Superior temporal gyrus (tissue), 1 donor: Measurements from ENCODE around the gene ZG16B.
A peak's percentile ranks its signal among the peaks of the same experiment; 100 is the strongest.

Source experiments
- DNase-seq: peaks from one replicate; pipeline ENCODE4 v3.0.0-alpha.2; 2016; ENCODE audit errors: extremely low spot score

ZG16B gene

DNA sequence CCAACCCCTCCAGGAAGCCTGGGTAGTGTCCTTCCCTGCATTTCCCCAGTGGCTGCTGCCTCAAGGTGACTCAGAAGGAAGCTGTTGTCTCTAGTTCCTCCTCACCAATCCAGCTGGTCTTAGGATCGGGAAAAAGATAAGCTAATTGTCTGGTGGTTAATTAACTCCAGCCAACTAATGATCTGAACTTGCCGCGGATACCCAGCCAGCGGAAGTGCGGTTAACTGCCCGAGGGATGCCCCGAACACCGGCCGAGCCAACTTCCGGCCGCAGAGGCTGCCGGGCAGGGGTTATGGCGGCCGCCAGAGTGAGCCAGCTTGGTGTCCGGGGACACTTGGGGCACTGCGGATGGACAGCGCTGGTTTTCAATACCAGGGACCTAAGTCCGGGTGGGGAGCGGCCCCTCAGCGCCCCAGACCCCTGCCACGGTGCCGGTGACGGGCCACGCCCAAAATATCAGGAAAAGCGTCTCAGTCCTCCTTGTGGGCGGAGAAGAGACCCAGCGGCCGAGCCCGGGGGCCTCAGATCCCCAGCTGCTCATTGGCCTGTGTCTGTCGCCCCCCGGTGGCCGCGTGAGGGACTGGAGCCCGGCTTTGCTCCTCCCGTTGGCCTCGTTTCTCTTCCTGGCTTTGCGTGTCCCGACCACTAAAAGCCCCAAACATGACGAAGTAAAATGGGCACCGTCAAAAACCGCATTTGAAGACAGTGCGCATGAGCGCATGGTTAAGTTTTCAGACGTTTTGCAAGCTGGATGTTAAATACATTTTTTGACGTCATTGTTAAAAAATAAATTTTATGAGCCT is 38.1 kb downstream of the ZG16B start:
- DNase-seq, result peak; percentile 90

- DNase-seq, result no peak
These were observed 41.8 kb downstream of the ZG16B start for GRCh38 chr16:2871926-2872325.

DNA sequence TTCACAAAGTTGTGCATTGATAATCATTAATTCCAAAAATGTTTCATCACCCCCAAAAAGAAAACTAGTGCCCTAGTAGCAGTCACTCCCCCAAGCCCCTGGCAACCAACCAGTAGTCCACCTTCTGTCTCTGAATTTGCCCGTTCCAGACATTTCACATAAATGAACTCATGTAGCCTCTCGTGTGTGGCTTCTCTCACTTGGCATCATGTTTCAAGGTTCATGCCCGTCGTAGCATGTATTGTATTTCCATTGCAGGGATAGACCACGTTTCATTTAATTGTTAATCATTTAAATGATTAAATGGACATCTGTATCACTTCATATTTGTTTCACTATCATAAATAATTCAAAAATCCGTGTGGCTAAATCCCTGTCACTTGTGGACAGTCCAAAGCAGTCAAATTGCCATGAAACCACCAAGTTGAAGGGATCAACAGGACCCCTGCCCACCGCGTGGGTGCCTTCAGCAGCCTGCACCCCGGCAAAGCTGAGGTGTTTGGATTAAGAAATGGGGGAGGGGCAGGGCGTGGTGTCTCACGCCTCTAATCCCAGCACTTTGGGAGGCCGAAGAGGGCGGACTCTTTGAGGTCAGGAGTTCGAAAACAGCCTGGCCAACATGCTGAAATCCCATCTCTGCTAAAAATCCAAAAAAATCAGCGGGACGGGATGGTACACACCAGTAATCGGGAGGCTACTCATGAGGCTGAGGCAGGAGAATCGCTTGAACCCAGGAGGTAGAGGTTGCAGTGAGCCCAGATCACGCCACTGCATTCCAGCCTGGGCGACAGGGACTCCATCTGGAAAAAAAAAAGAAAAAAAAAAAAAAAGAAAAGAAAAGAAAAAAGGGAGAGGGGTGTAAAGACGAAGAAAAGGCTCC is 44.2 kb downstream of the ZG16B start:
- no peak for DNase-seq

DNA sequence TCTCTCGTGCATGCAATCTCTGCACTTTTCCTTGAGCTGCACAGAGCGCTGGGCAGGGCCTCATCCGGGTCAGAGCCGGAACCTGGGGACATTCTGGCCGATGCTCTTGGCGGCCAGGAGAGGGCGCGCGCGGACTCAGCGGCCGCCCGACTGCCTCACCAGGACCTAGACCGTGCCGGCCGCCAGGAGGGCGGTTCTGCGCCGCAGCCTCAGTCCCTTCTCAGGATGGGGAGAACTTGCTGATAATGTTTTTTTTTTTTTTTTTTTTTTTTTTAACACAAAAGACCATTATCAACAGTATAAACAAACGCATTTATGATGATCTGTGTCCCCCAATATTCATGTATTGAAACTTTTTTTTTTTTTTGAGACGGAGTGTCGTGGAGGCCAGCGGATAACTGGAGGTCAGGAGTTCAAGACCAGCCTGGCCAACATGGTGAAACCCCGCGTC is 44.8 kb downstream of the ZG16B start:
- peak; percentile 81 for DNase-seq

DNA sequence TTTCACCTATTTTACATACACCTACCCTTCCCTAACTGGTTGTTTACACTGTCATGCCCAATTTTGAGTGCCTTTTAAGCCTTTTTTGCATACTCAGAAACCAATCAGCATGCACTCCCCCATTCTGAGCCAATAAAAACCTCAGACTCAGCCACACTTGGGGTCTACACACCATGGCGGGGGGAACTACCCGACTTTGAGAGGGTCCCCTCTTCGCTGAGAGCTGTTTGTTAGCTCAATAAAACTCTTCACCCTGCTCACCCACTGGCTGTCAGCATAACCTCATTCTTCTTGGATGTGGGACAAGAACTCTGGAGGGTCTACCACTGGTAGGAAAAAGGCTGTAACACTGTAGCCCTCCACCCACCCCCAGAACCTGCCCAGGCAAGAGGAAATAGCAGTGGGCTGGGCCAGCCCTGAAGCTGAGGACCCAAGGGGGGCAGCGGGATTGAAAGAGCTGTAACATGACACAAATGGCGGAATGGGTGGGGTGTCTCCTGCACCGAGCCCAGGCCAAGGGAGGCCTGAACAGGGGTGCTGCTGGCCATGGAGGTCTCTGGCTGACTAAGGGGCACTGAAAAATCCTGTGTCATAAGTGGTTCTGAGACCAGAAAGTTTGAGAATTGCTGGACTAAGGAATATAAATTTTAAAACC is 49.9 kb downstream of the ZG16B start:
- no peak for DNase-seq
